Ovary (tissue), 9 donors: Measurements from ENCODE around the gene NECTIN1. TPM values are rescaled to one million over a fixed set of nuclear protein-coding genes. Genes with fewer than 3 reads are reported as not detected.

ENCODE experiments used
- DNase-seq, 5 donors: peaks; one replicate each; pipeline ENCODE4 v3.0.0-alpha.2; 2019 to 2020
- H3K27ac ChIP-seq, 2 donors: fragments of 200-600 bp; one replicate each; pipeline versions ENCODE4 v1.5.1 to v1.8.0; 2019 to 2022
- H3K27me3 ChIP-seq: fragments of 200-600 bp; one replicate; pipeline ENCODE4 v1.8.0; 2022
- H3K36me3 ChIP-seq: fragments of 200-600 bp; sonication (generic); one replicate; pipeline ENCODE4 v1.5.1; 2019
- H3K4me1 ChIP-seq: one replicate; pipeline ENCODE4 v1.8.1; 2013; ENCODE audit warnings: mild to moderate bottlenecking, moderate library complexity; ENCODE audit not compliant: insufficient read depth
- H3K4me3 ChIP-seq: fragments of 200-600 bp; sonication (generic); one replicate; pipeline ENCODE4 v1.5.1; 2017
- H3K9me3 ChIP-seq, 2 donors: fragments of 200-600 bp in 1 of 2; sonication (generic) in 1 of 2; one replicate each; pipeline versions ENCODE4 v1.5.1 to v1.8.1; 2013 to 2019; ENCODE audit warnings: mild to moderate bottlenecking in 1 of 2, moderate library complexity in 1 of 2
- EP300 ChIP-seq: sonication (generic); formaldehyde crosslinking; IDR thresholded peaks from one replicate; pipeline ENCODE4 v1.6.1; 2017; ENCODE audit warnings: antibody characterized with exemption
- POLR2A ChIP-seq: fragments of 450-650 bp; IDR thresholded peaks from one replicate; pipeline ENCODE4 v1.6.1; 2017; ENCODE audit warnings: antibody characterized with exemption, mild to moderate bottlenecking, moderate library complexity
- WGBS, 3 donors: extraction: QIAGEN DNeasy Blood & Tissue Kit in 1 of 3; methylation state at CpG; one replicate each; pipeline versions ENCODE4 v1.1.5 to v1.1.7; 2013 to 2017; 5-methylcytosine and 5-hydroxymethylcytosine counted together
- intact Hi-C, 4 donors: fragments of 100-400 bp; cut with DNase I; formaldehyde crosslinking; loops; one replicate each; pipeline versions ENCODE4 v1.11.0 to v1.15.1; 2022 to 2023
- polyA plus RNA-seq, 2 donors: library from polyadenylated mRNA; stranded (reverse); fragments of 200-250 nt in 1 of 2; fragments of 350-450 nt in 1 of 2; fragmentation: Illumina TruSeq in 1 of 2; extraction: RNeasy Lipid Tissue Mini Kit (QIAGEN cat#74804) in 1 of 2; gene quantifications; one replicate each; pipeline ENCODE4 v1.2.3, GENCODE V29; 2013 to 2014
- total RNA-seq, 7 donors: library from RNA; depleted of rRNA in 2 of 7; stranded (reverse); fragments of >200 nt in 2 of 7; fragmentation: NEBNext Ultra II Directional in 3 of 7; extraction: Animal tissue kit (Norgen Biotek cat#: 25700) in 3 of 7; gene quantifications; one replicate each; pipeline versions ENCODE4 v1.1.0 to v1.2.4, GENCODE V29; 2016 to 2023
- TF ChIP-seq, protein P1 (sequence below), 3 donors: fragments of 450-650 bp in 2 of 3; fragments of 200-600 bp in 1 of 3; IDR thresholded peaks; one replicate each; pipeline versions ENCODE4 v1.5.1 to v1.8.0; 2016 to 2022; ENCODE audit warnings: antibody characterized with exemption in 3 of 3, mild to moderate bottlenecking in 1 of 3
- donor health status: DM: no; HTN: no; CAD: no; lungs with moderate emphysema.
- donor health status: DM: no; HTN: no; CAD: no.
- donor health status: Bipolar disorder and iron deficiency.
- donor health status: DM: yes; HTN: yes; CAD: no.
- donor health status: DM: no; HTN: no; CAD: no.
- donor health status: DM: yes; HTN: yes; CAD: no.

The NECTIN1 gene
- total and polyA plus RNA-seq, 9 donors: 1.5 to 12.1 (median 5.7) TPM

DNA sequence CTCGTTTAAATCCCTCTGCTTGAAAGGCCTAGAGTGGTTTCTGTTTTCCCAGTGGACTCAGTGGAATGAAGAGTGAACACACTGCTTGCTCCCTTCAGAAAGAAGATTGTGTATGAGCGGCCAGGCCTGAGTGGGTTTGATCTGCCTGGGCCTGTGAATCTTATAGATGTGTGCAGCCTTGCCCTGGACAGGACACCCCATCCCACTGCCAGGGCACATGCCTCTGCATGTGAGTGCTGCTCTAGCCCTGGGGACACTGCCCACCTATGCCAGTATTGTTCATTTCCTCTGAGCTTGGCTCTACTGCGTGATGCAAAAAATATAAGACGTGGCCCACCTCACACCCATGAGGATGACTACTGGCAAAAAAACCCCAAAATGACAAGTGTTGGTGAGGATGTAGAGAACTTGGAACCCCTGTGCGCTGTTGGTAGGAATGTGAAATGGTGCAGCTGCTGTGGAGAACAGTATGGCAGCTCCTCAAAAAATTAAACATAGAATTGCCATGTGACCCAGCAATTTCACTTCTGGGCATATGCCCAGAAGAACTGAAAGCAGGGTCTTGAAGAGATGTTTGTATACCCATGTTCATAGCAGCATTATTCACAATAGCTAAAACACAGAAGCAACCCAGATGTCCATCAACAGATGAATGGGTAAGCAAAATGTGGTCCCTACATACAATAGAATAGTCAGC lies 27.3 kb upstream of the NECTIN1 start:
- H3K27me3 ChIP-seq: no peaks in the 10 kb centered on the region
- H3K9me3 ChIP-seq: no peaks in the 10 kb centered on the region
- WGBS, 3 donors: 80 to 86% (median 80%) methylated on average over 5 of the region's 5 CpGs
- intact Hi-C loops: no loop called here
- H3K4me3 ChIP-seq: no peak overlapping the region
- TF ChIP-seq POLR2A (no peak), EP300 (no peak)
- TF ChIP-seq, protein P1, sequence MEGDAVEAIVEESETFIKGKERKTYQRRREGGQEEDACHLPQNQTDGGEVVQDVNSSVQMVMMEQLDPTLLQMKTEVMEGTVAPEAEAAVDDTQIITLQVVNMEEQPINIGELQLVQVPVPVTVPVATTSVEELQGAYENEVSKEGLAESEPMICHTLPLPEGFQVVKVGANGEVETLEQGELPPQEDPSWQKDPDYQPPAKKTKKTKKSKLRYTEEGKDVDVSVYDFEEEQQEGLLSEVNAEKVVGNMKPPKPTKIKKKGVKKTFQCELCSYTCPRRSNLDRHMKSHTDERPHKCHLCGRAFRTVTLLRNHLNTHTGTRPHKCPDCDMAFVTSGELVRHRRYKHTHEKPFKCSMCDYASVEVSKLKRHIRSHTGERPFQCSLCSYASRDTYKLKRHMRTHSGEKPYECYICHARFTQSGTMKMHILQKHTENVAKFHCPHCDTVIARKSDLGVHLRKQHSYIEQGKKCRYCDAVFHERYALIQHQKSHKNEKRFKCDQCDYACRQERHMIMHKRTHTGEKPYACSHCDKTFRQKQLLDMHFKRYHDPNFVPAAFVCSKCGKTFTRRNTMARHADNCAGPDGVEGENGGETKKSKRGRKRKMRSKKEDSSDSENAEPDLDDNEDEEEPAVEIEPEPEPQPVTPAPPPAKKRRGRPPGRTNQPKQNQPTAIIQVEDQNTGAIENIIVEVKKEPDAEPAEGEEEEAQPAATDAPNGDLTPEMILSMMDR (IDR thresholded peaks at IDR 0.05): no peak
- no peaks in the 10 kb centered on the region for H3K4me1 ChIP-seq
- no peaks in the 10 kb centered on the region for H3K36me3 ChIP-seq
- DNase-seq: no peak
- H3K27ac ChIP-seq: no peak overlapping the region

DNA sequence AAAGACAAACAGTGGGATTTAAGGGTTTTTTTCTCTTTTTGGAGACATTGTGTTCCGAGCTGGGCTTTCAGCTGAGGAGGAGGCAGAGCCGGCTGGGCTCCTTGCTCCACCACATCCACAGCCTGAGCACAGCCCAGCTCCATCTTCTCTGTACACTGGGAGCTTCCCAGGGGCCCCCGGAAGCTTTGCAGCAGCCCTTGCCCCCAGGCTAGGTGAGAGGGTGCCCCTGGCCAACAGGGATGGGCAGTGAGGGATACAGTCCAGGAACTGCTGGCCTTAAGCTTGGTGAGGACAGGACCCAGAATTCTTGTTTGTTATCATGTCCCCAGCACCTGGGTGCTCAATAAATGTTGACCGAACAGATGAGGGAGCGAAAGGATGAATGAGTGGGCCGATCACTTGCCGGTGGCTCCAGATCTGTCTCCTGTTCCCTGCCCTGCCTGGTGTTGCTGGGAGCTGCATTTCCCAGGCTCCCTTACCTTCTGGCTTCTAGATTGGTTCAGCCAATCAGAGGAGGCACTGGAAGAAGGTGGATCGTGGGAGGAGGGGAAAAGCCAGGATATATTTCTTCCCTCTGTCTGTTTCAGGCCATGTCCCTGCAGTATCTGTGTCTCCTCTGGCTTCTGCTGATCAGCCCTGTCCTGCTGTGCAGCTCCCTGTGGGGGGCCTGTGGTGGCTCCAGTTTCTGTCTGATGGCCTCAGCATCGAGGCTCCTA lies 26.5 kb upstream of the NECTIN1 start:
- 78 to 84% (median 81%) methylated on average over 9 of the region's 9 CpGs for WGBS, 3 donors
- no peaks in the 10 kb centered on the region for H3K36me3 ChIP-seq
- TF ChIP-seq, protein P1 (IDR thresholded peaks at IDR 0.05): no peak
- no peak overlapping the region for H3K4me3 ChIP-seq
- H3K27me3 ChIP-seq: no peaks in the 10 kb centered on the region
- no peaks in the 10 kb centered on the region for H3K9me3 ChIP-seq
- no peak for DNase-seq
- H3K27ac ChIP-seq: no peak overlapping the region
- H3K4me1 ChIP-seq: no peaks in the 10 kb centered on the region
- intact Hi-C loops: no loop called here

DNA sequence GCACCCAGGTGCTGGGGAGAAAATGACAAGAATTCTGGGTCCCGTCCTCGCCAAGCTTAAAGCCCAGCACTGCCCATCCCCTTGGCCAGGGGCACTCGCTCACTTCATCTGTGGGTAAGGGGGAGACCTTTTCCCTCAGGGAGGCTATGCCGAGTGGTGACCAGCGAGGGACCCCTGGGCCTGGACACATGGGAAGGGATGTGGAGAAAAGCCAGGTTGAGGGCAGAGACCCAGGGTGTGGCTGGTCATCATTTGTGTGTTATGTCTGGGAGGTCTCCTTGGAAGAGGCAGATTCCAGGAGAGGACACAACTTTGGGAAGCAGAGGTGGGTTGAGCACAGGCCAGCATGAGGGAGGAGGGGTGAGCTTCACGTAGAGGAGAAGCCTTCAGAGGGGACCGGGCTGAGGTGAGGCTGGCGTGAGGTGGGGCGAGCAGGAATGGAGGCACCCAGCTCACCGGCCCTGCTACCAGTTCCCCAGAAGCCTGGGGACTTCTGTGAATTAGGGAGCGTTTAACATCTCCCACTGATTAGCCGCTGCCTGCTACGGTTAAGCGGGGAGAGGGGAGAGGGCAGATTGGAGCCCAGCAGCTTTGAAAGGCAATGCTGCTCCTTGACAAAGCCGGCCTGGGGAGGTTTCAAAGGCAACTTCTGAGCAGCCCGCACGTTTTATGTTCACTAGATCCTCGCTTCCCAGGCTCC lies 25.8 kb upstream of the NECTIN1 start:
- intact Hi-C loops: no loop called here
- WGBS, 3 donors: 79 to 85% (median 84%) methylated on average over 18 of the region's 18 CpGs
- Histone ChIP-seq H3K27me3 (no peaks in the 10 kb centered on the region), H3K4me3 (no peak overlapping the region), H3K36me3 (no peaks in the 10 kb centered on the region), H3K4me1 (no peaks in the 10 kb centered on the region), H3K27ac (no peak overlapping the region), H3K9me3 (no peaks in the 10 kb centered on the region)
- DNase-seq: no peak
- TF ChIP-seq POLR2A (no peak), EP300 (no peak)
- TF ChIP-seq, protein P1 (IDR thresholded peaks at IDR 0.05): no peak

DNA sequence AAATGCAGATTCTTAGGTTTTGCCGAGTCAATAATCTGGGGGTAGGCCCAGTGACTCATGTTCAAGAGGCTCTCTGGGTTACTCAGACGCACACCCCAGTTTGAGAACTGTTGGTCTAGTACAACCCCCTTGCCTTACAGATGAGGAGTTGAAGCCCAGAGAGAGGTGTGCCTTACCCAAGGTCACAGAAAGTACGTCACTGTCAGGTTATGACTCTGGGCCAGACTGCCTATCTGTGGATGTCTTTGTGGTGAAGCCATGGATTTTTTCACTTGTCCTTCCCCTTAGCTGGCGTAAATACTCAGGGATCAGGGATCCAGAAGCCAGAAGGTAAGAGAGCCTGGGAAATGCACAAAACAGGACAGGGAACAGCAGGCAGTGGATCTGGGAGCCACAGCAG lies 25.2 kb upstream of the NECTIN1 start:
- intact Hi-C loops: no loop called here
- Histone ChIP-seq H3K27ac (no peak overlapping the region), H3K36me3 (no peaks in the 10 kb centered on the region), H3K9me3 (no peaks in the 10 kb centered on the region), H3K27me3 (no peaks in the 10 kb centered on the region), H3K4me3 (no peak overlapping the region), H3K4me1 (no peaks in the 10 kb centered on the region)
- DNase-seq: no peak
- WGBS, 3 donors: 72 to 80% (median 74%) methylated on average over 4 of the region's 4 CpGs
- TF ChIP-seq, protein P1 (IDR thresholded peaks at IDR 0.05): no peak
- TF ChIP-seq POLR2A: no peak
- no peak for TF ChIP-seq EP300
